CD4-positive, CD25-positive, alpha-beta regulatory T cell (primary cell): Measurements from ENCODE around the gene MRFAP1L1. TPM values are rescaled to one million over a fixed set of nuclear protein-coding genes. Genes with fewer than 3 reads are reported as not detected.

ENCODE experiments used
- ATAC-seq, 2 donors: fragments of 150-1000 bp; cut with Tn5 transposase; one replicate each; pipeline ENCODE4 v1.10.0; 2021; ENCODE audit warnings: low read depth in 2 of 2, moderate number of reproducible peaks in 2 of 2, moderate library complexity in 1 of 2
- DNase-seq, 3 donors: peaks; one replicate each; pipeline versions ENCODE4 v3.0.0 to v3.0.0-alpha.2; 2012 to 2022; ENCODE audit warnings: mixed read lengths in 1 of 3
- H3K27ac ChIP-seq: one replicate; pipeline ENCODE4 v1.7.0; 2013; ENCODE audit warnings: mild to moderate bottlenecking, low read length; ENCODE audit not compliant: insufficient read depth, poor library complexity, severe bottlenecking
- H3K27me3 ChIP-seq: one replicate; pipeline ENCODE4 v1.7.0; 2013; ENCODE audit warnings: low read length; ENCODE audit not compliant: control insufficient read depth, insufficient read depth
- H3K36me3 ChIP-seq: one replicate; pipeline ENCODE4 v1.7.0; 2013; ENCODE audit warnings: mild to moderate bottlenecking, low read length, moderate library complexity; ENCODE audit not compliant: control insufficient read depth, insufficient read depth
- H3K4me1 ChIP-seq: 2 replicates; pipeline ENCODE4 v1.7.0; 2013; ENCODE audit warnings: mild to moderate bottlenecking, low read length; ENCODE audit not compliant: insufficient read depth, control insufficient read depth, poor library complexity, severe bottlenecking
- H3K4me3 ChIP-seq: one replicate; pipeline ENCODE4 v1.7.0; 2013; ENCODE audit warnings: low read depth, mild to moderate bottlenecking, low read length, moderate library complexity
- H3K9me3 ChIP-seq, 2 experiments: 1 replicate in 1 of 2; 2 replicates in 1 of 2; pipeline ENCODE4 v1.7.0; 2013; ENCODE audit warnings: low read length in 2 of 2, mild to moderate bottlenecking in 1 of 2, moderate library complexity in 1 of 2; ENCODE audit not compliant: control insufficient read depth in 2 of 2
- H3K27ac Mint-ChIP-seq, 3 donors: one replicate each; pipeline ENCODE4 v1.8.0; 2020 to 2022; ENCODE audit warnings: mild to moderate bottlenecking in 3 of 3, mixed read lengths in 3 of 3, moderate library complexity in 2 of 3
- H3K27me3 Mint-ChIP-seq: one replicate; pipeline ENCODE4 v1.8.0; 2022; ENCODE audit warnings: mild to moderate bottlenecking, mixed read lengths
- H3K36me3 Mint-ChIP-seq: one replicate; pipeline ENCODE4 v1.8.0; 2020; ENCODE audit warnings: mixed read lengths
- H3K4me1 Mint-ChIP-seq, 4 donors: one replicate each; pipeline ENCODE4 v1.8.0; 2020 to 2022; ENCODE audit warnings: mixed read lengths in 4 of 4, mild to moderate bottlenecking in 1 of 4
- H3K4me3 Mint-ChIP-seq, 4 donors: one replicate each; pipeline ENCODE4 v1.8.0; 2020 to 2022; ENCODE audit warnings: mild to moderate bottlenecking in 4 of 4, mixed read lengths in 4 of 4, moderate library complexity in 3 of 4
- H3K9me3 Mint-ChIP-seq, 7 donors: one replicate each; pipeline ENCODE4 v1.8.0; 2020 to 2022; ENCODE audit warnings: mixed read lengths in 7 of 7, mild to moderate bottlenecking in 3 of 7, moderate library complexity in 2 of 7
- polyA plus RNA-seq, 4 donors: library from polyadenylated mRNA; unstranded; fragments of 300-500 nt; fragmentation: Illumina TruSeq; gene quantifications; one replicate each; pipeline ENCODE4 v1.2.3, GENCODE V29; 2021
- total RNA-seq: library from RNA; stranded (reverse); gene quantifications from one replicate; pipeline ENCODE4 v1.2.3, GENCODE V29; 2022

Gene MRFAP1L1
- total and polyA plus RNA-seq, 5 donors from 2014 or later, result 32.6 to 156 (median 148) TPM

DNA sequence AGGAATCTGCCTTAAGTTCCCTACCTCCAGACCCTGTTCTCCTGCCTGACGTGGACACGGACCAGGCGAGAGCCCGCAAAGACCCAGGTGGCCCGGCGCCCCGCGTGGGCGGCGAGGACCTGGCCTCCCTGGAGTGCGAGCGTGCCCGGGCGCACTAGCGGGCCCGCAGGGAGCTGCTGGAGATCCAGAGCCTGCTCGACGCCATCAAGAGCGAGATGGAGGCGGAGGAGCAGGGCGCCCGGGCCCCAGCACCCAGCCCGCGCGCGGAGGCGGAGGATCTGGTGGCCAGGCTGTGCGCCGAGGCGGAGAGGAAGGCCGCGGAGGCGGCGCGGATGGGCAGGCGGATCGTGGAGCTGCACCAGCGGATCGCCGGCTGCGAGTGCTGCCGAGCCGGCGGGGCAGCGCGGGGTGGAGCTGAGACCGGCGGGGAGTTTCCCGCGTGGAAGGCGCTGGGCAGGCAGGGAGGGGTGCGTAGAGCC is 51.0 kb downstream of the MRFAP1L1 start:
- H3K9me3 Mint-ChIP-seq, result peaks cover 0 to 1% (median 0%) of the 10 kb centered on the region in 7 donors

DNA sequence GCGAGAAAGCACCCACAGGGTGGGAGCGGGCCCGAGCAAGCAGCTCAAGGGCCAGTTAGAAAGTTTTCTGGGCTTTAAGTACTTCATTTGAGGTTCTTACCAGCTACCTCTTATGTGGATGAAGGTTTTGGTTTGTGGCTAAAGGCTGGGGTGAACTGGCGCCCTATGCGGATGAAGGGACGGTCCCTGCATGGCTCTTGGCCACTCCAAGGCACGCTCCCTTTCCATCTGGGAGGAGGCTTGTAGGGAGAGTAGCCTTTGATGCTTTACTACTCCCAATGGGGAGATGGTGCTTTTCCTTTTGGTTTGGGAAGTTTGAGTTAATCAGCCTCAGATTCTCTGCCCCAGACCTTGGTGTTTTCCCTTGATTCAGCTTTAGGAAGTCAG is 51.5 kb downstream of the MRFAP1L1 start:
- H3K27ac ChIP-seq, result no peak overlapping the region
- Mint-ChIP-seq H3K27me3 (peaks cover 51% of the 10 kb centered on the region), H3K27ac (peak overlapping the region in 2 of 3 donors; percentile 59 to 60), H3K9me3 (peaks cover 0 to 1% (median 0%) of the 10 kb centered on the region in 7 donors), H3K4me3 (peak overlapping the region; percentile 43 to 85 (median 76)), H3K4me1 (peaks cover 0 to 19% (median 2%) of the 10 kb centered on the region in 4 donors), H3K36me3 (no peaks in the 10 kb centered on the region)
- no peak for DNase-seq
- ATAC-seq, result no peak
- H3K36me3 ChIP-seq, result no peaks in the 10 kb centered on the region
- H3K4me3 ChIP-seq, result no peak overlapping the region
- H3K27me3 ChIP-seq, result peaks cover 7% of the 10 kb centered on the region
- H3K4me1 ChIP-seq, result peaks cover 11% of the 10 kb centered on the region
- H3K9me3 ChIP-seq, result no peaks in the 10 kb centered on the region

More for the DNA sequence above, 51.0 kb downstream of the MRFAP1L1 start:
- Mint-ChIP-seq H3K27me3 (peaks cover 55% of the 10 kb centered on the region), H3K4me1 (peaks cover 0 to 21% (median 2%) of the 10 kb centered on the region in 4 donors), H3K36me3 (no peaks in the 10 kb centered on the region), H3K27ac (peak overlapping the region in 2 of 3 donors; percentile 60 to 62), H3K4me3 (peak overlapping the region; percentile 68 to 85 (median 76))
- ATAC-seq (peak; percentile 77 to 81), DNase-seq (peak; percentile 44 to 54 (median 51))
- Histone ChIP-seq H3K27me3 (peaks cover 12% of the 10 kb centered on the region), H3K27ac (no peak overlapping the region), H3K4me3 (peak overlapping the region; percentile 73), H3K4me1 (peaks cover 11% of the 10 kb centered on the region), H3K9me3 (no peaks in the 10 kb centered on the region), H3K36me3 (no peaks in the 10 kb centered on the region)

Other genes with a start within 250 kb of the MRFAP1L1 start
- not detected for gene PPP2R2C, start 237.3 kb downstream of the MRFAP1L1 start, total RNA-seq
- not detected for gene PPP2R2C, start 237.3 kb downstream of the MRFAP1L1 start, polyA plus RNA-seq
- gene MAN2B2, start 134.7 kb downstream of the MRFAP1L1 start, total RNA-seq, result 43.8 TPM
- 10 to 100 TPM; 15.6 to 26.1 (median 20.1) TPM for gene MAN2B2, start 134.7 kb downstream of the MRFAP1L1 start, polyA plus RNA-seq
- gene MRFAP1, start 69.2 kb downstream of the MRFAP1L1 start, total RNA-seq, result 202 TPM
- gene MRFAP1, start 69.2 kb downstream of the MRFAP1L1 start, polyA plus RNA-seq, result 100 to 1,000 TPM; 148 to 188 (median 180) TPM
- gene S100P, start 16.0 kb downstream of the MRFAP1L1 start, total RNA-seq, result not detected
- 1 to 10 TPM in 3 of 4 donors, not detected in 1; 1.2 to 4.1 (median 1.5) TPM for gene S100P, start 16.0 kb downstream of the MRFAP1L1 start, polyA plus RNA-seq
- 27.5 TPM for gene BLOC1S4, start 6.3 kb upstream of the MRFAP1L1 start, total RNA-seq
- gene BLOC1S4, start 6.3 kb upstream of the MRFAP1L1 start, polyA plus RNA-seq, result 100 to 1,000 TPM in 1 of 4 donors, 10 to 100 TPM in 3; 81.1 to 103 (median 94.8) TPM
- gene KIAA0232, start 72.9 kb upstream of the MRFAP1L1 start, total RNA-seq, result 25.3 TPM
- 10 to 100 TPM in 2 of 4 donors, 1 to 10 TPM in 2; 5.6 to 16.7 (median 10.8) TPM for gene KIAA0232, start 72.9 kb upstream of the MRFAP1L1 start, polyA plus RNA-seq
- gene TBC1D14, start 200.0 kb upstream of the MRFAP1L1 start, total RNA-seq, result 67.7 TPM
- 10 to 100 TPM; 46.6 to 63.0 (median 52.0) TPM for gene TBC1D14, start 200.0 kb upstream of the MRFAP1L1 start, polyA plus RNA-seq